ENCODE results near the gene COL5A1.

Gene COL5A1

GRCh38 chr9:134826336-134827285 lies 185.0 kb downstream of the COL5A1 start:
- DNase-seq, result no peak

DNA sequence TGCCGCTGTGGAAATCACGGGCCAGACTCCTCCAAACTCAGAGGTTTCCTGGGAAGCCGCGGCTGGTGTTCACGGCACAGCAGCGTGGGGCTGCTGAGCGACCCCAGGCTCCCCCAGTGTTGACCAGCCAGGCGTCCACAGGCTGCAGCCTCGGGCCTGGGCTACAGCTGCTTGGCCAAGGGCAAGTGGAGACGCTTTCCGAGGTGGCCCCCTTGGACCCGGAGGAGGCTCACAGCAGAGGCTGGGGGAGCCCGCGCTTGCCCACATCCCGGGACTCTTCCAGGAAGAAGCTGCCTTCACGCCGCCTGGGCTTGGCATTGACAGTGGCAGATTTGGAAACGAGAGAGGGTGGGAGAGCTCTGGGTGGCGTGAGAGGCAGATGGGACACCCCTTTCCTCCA lies 186.0 kb downstream of the COL5A1 start:
- DNase-seq, result no peak

- no peak for DNase-seq
These were observed 186.4 kb downstream of the COL5A1 start for GRCh38 chr9:134827993-134828392.

- DNase-seq, result no peak
These were observed 187.3 kb downstream of the COL5A1 start for GRCh38 chr9:134828892-134829291.

DNA sequence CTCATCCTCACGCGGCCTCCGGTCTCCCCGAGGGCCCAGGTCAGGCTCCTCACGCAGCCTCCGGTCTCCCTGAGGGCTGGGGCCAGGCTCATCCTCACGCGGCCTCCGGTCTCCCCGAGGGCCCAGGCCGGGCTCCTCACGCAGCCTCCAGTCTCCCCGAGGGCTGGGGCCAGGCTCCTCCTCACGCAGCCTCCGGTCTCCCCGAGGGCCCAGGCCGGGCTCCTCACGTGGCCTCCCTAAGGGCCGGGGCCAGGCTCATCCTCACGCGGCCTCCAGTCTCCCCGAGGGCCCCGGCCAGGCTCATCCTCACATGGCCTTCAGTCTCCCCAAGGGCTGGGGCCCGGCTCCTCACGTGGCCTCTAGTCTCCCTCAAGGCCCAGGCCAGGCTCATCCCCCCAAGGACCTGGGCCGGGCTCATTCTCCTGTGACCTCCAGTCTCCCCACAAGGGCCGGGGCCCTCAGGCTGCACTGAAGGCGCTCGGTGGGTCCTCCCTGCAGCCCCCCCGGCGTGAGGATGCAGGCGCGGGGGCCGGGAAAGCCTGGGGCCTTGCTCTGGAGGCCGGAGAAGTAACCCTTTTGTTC lies 187.8 kb downstream of the COL5A1 start:
- DNase-seq, result no peak

- no peak for DNase-seq
These were observed 188.5 kb downstream of the COL5A1 start for GRCh38 chr9:134830126-134830525.

DNA sequence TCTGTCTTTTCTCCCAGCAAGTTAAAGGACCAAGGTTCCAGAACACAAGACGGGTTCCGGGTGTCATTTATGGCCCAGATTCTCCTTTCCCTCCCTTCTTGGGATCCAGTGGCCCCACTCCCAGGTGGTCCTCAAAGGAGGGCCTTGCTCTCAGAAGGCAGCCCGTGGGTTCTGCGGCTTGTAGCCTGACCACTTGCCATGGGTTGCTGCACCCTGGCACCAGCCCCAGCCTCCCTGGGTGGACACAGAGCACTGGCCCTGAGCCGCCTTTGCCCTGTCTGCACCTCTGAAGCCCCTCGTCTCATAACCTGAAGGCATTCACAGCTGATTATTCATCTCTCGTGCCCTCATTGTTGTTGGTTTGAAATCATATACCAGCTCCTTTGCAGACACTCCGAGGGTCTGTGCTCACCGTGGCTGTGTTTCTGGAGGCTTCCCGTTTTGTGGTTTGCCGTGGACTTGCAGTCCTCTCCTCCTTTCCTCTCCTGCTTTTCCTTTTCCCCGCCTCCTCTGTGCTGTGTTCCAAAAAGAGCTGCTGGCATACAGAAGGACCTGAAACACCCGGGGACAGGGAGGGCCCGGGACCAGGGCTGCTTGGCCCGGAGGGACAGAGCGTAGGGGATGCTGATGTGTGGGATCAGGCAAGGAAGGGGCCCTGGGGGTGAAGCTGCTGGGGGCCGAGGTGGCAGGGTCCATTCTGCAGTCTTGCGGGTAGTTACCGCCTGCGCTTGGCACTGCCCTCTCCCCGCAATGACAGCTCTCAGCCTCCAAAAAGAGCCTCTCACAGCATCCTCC lies 189.5 kb downstream of the COL5A1 start:
- DNase-seq, result no peak

- no peak for DNase-seq
These were observed 190.9 kb downstream of the COL5A1 start for GRCh38 chr9:134832471-134832870.

- no peak for DNase-seq
These were observed 191.8 kb downstream of the COL5A1 start for GRCh38 chr9:134833294-134833880.

- DNase-seq, result no peak
These were observed 192.8 kb downstream of the COL5A1 start for GRCh38 chr9:134834217-134834956.

GRCh38 chr9:134834957-134835419 lies 193.4 kb downstream of the COL5A1 start:
- no peak for DNase-seq

GRCh38 chr9:134835448-134835847 lies 193.8 kb downstream of the COL5A1 start:
- DNase-seq, result no peak

DNA sequence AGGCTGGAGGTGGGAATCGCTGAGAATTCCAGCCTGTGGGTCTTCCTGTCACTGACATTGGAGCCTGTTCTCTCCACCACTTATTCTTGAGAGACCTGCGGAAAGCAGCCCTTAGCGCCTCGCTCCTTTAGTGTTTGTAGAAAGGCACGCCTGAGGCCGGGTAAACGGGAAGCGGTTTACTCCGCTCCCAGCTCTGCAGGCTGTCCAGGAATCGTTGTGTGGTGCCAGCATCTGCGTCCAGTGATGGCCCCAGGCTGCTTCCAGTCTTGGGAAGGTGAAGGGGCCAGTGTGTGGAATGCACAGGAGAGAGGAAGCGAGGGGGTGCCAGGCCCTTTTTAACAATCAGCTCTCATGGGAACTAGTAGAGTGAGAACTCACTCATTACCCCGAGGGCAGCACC lies 194.4 kb downstream of the COL5A1 start:
- no peak for DNase-seq

DNA sequence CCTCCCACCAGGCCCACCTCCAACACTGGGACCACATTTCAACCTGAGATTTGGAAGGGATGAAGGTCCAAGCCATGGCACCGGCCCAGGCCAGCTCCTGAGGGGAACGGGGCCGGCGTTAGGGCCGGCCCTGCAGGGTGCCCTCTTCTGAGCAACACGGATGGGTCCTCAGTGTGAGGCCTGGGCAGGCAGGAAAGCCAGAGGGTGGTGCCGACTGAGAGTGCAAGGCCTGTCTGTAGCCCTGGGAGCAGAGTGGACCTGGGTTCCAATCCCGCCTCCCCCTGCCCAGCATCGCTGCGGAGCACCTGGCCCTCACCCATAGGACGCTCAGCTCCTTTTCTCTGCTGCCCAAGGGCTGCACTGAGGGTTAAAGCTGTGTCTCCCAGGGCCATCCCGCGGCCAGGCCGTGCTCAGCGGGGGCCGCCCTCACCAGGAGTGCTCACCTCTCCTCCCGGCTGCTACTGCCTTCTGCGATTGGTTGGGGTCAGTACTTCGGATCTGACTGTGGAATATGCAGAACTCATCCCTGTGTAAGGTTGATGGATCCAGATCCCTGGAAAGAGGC lies 194.9 kb downstream of the COL5A1 start:
- no peak for DNase-seq

DNA sequence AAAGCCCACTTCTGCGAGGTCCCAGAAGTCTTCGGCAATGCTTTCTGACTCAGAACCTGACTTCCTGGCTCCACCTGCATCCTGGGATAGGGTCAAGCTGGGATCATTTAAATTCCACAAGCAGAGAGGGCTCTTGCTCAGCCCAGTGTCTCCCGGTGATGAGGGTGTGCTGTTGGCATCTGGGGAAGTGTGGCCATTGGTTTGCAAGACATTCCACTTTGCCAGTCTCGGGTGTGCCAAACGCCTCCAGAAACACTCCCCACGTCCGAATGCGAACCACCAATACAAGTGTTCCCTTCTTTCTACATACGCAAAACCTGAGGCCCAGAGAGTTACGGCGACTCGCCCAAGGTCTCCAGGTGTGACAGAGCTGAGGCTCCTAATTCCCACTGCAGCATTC lies 195.9 kb downstream of the COL5A1 start:
- no peak for DNase-seq

DNA sequence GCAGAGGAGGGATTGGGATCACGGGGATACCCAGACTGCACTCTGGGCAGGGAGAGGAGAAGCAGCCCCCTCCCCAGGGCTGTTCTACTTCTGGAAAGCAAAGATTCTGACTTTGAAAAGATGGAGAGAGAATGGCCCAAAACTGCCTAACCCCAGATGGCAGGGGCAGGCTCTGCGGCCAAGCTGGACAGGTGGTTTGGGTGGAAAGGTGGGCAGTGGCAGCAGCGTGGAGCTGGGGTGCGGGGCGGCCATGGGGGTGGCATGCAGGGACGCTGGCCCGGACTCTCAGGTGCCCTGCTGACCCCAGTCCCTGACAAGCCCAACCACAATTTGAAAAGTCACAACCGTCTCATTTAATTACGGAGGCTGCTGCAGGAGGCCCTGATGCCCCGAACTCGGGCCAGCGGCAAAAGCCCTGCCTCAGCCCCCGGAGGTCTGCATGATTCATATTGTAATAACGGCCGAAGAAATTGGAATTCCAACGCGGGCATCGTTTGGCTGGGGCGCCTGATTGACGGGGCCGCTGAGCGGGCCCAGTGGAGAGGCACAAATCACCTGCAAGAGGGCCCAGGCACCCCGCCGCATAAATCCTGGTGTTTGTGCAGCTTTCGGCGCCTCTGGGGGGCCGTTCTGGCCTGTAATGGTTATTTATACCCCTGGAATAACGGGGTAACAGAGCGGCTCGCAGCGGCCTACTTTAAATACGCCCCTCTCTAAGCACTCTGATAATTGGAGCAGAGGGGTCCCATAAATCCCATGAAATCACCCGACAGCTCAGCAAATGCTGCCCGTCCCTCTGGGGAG lies 197.2 kb downstream of the COL5A1 start:
- no peak for DNase-seq

DNA sequence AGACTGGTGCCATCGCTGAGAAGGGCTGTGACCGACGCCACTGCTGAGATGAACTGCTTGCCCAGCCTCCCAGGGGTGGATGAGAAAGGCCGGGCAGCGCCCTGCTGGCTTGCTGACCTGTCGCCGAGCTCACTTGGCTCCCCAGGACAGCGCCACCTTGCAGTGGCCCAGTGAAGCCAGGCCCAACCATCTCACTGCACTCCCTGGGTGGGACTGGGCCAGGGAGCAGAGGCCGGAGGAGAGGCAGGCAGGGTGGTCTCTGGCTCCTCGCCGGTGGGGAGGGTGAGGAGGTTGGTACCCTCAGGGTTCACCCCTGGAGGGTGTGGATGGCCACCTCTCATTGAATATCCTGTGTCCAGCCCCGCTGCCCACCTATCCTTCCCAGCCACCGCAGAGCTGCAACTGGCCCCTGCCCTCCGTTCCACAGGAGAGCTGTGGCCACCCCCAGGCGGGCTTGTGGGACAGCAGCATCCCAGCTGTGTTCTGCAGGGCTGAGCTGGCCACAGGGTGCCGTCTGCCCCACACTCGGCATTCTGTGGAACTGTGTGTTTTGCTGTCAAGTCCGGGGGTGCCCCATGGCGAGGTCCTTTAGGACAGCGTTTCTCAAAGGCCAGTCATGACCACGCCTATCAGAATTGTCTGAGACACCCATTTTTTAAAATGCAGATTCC lies 198.0 kb downstream of the COL5A1 start:
- DNase-seq, result no peak

DNA sequence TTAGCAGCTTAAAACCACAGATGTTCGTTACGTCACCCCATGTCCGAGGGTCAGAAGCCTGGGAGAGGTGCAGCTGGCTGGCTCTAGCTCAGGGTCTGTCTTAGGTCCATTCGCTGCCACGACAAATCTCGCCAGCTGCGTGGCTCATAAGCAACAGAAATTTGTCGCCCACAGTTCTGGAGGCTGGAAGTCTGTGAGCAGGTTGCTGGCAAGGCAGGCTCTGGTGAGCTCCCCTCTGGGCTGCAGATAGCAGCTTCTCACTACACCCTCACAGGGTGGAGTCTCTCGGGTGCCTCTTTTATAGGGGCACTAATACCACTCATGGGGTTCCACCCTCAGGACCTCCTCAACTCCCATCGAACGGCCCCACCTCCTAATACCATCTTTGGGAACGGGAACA lies 198.9 kb downstream of the COL5A1 start:
- DNase-seq, result no peak

DNA sequence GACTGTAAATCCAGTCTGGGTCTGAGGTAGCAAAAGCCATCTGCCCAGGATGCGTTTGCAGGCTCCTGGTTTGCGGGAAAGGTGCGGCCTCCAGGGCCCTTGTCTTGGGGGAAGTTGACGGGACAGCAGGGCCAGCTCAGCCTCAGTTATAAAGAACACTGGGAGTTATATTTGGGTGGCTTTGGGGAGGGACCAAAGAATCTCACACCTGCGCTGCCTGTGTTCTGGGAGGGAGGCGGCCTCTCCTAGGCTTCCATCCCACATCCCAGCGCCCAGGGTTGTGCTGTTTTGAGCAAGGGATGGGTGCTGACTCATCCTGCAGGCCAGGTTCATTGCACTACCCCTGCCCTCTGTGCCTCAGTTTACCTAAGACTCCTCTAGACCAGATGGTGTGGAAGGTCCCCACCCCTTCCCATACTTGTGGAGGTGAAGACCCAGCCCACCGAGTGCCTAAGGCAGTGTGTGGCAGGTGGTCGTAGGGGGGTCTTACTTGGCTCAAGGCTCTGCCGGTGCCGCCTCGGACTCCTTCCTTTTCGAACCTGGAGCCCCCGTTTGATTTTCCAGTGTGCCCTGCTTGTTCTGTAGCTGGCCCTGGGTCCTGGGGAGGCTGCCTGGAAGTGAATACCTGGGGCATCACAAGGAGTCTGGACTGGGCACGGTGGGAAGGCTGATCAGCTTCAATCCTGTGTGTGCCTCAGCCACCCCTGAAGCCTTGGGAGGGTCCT lies 199.7 kb downstream of the COL5A1 start:
- no peak for DNase-seq

DNA sequence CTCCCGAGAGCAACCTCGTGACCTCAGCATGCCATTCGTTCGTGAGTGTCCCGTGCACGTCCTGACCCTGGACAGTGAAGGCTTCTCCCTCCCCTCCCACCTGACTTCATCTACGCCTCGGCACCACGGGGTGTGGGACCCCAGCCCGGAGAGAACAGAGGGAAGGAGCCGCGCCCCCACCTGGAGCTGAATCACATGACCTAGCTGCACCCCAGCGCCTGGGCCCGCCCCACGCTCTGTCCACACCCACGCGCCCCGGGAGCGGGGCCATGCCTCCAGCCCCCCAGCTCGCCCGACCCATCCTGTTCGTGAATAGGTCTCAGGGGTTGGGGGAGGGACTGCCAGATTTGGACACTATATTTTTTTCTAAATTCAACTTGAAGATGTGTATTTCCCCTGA lies 200.7 kb downstream of the COL5A1 start:
- no peak for DNase-seq
